Nephron (organoid): Measurements from ENCODE around the gene LRRC19.
A peak's percentile ranks its signal among the peaks of the same experiment; 100 is the strongest.

ENCODE experiments used
- H3K27ac Mint-ChIP-seq, 3 experiments: 2 replicates each; pipeline ENCODE4 v1.8.0; 2020; ENCODE audit warnings: mixed read lengths in 3 of 3, mild to moderate bottlenecking in 2 of 3, moderate library complexity in 1 of 3
- H3K27me3 Mint-ChIP-seq: 2 replicates; pipeline ENCODE4 v1.8.0; 2021; ENCODE audit warnings: low read depth, mild to moderate bottlenecking, moderate library complexity, mixed read lengths
- H3K36me3 Mint-ChIP-seq: 2 replicates; pipeline ENCODE4 v1.8.0; 2020; ENCODE audit warnings: low read depth, mixed read lengths
- H3K4me1 Mint-ChIP-seq: 2 replicates; pipeline ENCODE4 v1.8.0; 2020; ENCODE audit warnings: mixed read lengths
- H3K4me3 Mint-ChIP-seq, 3 experiments: 2 replicates each; pipeline ENCODE4 v1.8.0; 2020; ENCODE audit warnings: mild to moderate bottlenecking in 3 of 3, mixed read lengths in 3 of 3, moderate library complexity in 2 of 3
- H3K9me3 Mint-ChIP-seq: 2 replicates; pipeline ENCODE4 v1.8.0; 2020; ENCODE audit warnings: mixed read lengths
- TF ChIP-seq, protein P1 (sequence below), 3 experiments: fragments of 200-600 bp; sonication (generic); IDR thresholded peaks; one replicate each; pipeline ENCODE4 v1.5.0; 2021; ENCODE audit warnings: antibody characterized with exemption in 3 of 3; ENCODE audit not compliant: unreplicated experiment in 3 of 3

LRRC19 gene

DNA sequence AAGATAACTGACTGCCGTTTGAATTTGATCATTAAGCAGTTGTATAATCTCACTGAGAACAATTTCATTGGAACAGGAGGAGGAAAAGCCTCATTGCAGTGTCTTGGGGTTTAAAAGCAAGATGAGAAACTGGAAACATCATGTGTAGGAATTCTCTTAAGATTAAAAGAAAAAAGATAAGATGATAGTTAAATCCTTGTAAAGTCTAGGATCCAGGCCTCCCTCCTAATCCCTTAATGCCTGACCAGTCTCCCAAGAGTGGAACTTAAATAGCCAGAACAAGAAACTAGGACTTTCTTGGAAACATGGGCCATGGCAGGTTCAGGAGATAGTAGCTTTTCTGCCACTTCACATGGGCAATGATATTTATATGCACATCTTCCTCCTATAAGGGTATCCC lies 37.0 kb upstream of the LRRC19 start:
- no peak overlapping the region for H3K27ac Mint-ChIP-seq

DNA sequence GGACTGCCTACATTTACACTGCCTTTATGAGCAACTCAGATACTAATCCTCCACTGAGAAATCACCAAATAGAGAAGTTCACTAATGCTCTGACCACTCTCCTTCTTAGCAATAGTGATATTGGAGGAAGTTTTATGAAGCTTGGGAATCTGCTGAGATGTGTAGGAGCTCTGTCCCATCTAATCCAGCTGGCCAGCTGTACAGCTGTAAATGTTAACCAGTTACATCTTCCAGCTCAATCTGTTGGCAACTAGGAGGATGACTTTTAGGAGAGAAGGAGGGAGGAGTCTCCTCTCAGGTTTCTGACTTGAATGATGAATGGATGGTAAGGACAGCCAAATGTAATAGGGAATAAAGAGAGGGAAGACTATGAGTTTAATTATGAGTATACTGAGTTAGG lies 36.3 kb upstream of the LRRC19 start:
- peaks cover 8% of the 10 kb centered on the region for H3K36me3 Mint-ChIP-seq
- H3K27ac Mint-ChIP-seq, result peak overlapping the region in 1 of 3 experiments; percentile 4
- no peaks in the 10 kb centered on the region for H3K9me3 Mint-ChIP-seq
- TF ChIP-seq, protein P1, sequence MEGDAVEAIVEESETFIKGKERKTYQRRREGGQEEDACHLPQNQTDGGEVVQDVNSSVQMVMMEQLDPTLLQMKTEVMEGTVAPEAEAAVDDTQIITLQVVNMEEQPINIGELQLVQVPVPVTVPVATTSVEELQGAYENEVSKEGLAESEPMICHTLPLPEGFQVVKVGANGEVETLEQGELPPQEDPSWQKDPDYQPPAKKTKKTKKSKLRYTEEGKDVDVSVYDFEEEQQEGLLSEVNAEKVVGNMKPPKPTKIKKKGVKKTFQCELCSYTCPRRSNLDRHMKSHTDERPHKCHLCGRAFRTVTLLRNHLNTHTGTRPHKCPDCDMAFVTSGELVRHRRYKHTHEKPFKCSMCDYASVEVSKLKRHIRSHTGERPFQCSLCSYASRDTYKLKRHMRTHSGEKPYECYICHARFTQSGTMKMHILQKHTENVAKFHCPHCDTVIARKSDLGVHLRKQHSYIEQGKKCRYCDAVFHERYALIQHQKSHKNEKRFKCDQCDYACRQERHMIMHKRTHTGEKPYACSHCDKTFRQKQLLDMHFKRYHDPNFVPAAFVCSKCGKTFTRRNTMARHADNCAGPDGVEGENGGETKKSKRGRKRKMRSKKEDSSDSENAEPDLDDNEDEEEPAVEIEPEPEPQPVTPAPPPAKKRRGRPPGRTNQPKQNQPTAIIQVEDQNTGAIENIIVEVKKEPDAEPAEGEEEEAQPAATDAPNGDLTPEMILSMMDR (IDR thresholded peaks at IDR 0.05; ENCODE audit: unreplicated experiment in 3 of 3), result no peak
- peaks cover 20% of the 10 kb centered on the region for H3K4me1 Mint-ChIP-seq
- no peaks in the 10 kb centered on the region for H3K27me3 Mint-ChIP-seq
- H3K4me3 Mint-ChIP-seq, result no peak overlapping the region

More for the DNA sequence above, 37.0 kb upstream of the LRRC19 start:
- Mint-ChIP-seq H3K36me3 (peaks cover 4% of the 10 kb centered on the region), H3K4me1 (peaks cover 20% of the 10 kb centered on the region), H3K27me3 (no peaks in the 10 kb centered on the region), H3K9me3 (no peaks in the 10 kb centered on the region), H3K4me3 (no peak overlapping the region)
- TF ChIP-seq, protein P1 (IDR thresholded peaks at IDR 0.05; ENCODE audit: unreplicated experiment in 3 of 3), result no peak

DNA sequence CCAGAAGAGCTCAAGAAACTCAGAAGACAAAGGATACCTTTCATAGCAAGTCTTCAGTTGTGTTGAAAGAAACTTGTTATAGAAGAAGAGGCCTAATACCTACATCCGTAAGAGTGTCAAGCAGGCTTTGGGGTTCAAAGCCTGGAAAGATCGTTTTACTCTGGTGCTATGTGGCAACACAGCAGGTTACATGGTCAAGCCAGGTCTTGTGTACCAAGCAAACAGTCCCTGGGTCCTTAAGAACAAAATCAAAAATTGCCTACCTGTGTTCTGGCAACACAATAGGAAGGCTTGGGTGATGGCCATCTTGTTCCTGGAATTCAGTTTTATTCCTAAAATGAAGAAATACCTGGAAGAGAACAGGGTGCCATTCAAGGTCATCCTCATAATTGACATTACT lies 32.0 kb upstream of the LRRC19 start:
- TF ChIP-seq, protein P1 (IDR thresholded peaks at IDR 0.05; ENCODE audit: unreplicated experiment in 3 of 3), result no peak
- H3K4me3 Mint-ChIP-seq, result no peak overlapping the region

DNA sequence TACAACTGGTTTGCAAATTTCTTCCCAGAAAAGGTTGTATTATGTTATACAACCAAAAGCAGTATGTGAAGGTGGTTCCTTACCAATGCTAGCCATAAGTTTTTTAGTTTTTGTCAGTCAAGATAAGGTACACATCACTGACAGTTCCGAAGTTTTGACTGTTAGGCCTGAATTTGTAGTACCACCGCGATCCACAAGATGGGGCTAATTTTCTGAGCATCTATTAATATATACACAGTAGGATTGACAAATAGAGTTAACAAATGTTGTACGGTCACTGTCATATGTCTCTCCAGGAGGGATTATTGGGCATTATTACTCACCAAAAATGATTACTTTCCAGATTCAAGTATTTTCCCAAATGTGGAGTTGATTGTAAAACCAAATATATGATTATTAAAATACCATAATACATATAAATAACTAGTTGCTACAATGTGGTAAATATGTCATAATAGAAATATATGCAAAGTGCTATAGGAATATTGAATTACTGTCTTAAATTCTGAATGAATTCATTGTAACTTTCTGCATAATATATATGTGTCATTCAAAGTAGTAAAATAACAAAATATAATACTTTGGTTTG lies 28.4 kb upstream of the LRRC19 start:
- no peak overlapping the region for H3K4me3 Mint-ChIP-seq
- H3K9me3 Mint-ChIP-seq, result no peaks in the 10 kb centered on the region
- TF ChIP-seq, protein P1 (IDR thresholded peaks at IDR 0.05; ENCODE audit: unreplicated experiment in 3 of 3), result peak; percentile 79 to 88 (median 80)
- H3K27ac Mint-ChIP-seq, result no peak overlapping the region
- peaks cover 8% of the 10 kb centered on the region for H3K36me3 Mint-ChIP-seq
- no peaks in the 10 kb centered on the region for H3K4me1 Mint-ChIP-seq
- no peaks in the 10 kb centered on the region for H3K27me3 Mint-ChIP-seq

More for the DNA sequence above, 32.0 kb upstream of the LRRC19 start:
- peaks cover 8% of the 10 kb centered on the region for H3K36me3 Mint-ChIP-seq
- H3K4me1 Mint-ChIP-seq, result peaks cover 20% of the 10 kb centered on the region
- H3K27ac Mint-ChIP-seq, result no peak overlapping the region
- H3K9me3 Mint-ChIP-seq, result no peaks in the 10 kb centered on the region
- no peaks in the 10 kb centered on the region for H3K27me3 Mint-ChIP-seq

DNA sequence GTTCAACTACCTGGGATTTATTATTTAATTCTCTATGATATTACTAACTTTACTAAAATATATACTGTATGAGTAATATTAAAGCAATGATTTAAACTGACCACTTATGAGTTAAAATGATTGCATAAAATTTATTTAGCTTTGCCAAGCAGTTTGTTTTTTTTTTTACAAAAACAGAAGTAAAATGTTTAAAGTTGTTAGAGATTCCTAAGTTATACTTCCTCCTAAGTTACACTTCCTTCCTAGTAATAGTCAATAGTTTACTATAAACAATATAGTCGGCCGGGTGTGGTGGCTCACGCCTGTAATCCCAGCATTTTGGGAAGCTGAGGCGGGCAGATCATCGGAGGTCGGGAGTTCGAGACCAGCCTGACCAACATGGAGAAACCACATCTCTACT lies 23.7 kb upstream of the LRRC19 start:
- H3K27ac Mint-ChIP-seq, result no peak overlapping the region
- no peak overlapping the region for H3K4me3 Mint-ChIP-seq
- peaks cover 27% of the 10 kb centered on the region for H3K36me3 Mint-ChIP-seq
- TF ChIP-seq, protein P1 (IDR thresholded peaks at IDR 0.05; ENCODE audit: unreplicated experiment in 3 of 3), result no peak
- peaks cover 13% of the 10 kb centered on the region for H3K9me3 Mint-ChIP-seq
- H3K27me3 Mint-ChIP-seq, result no peaks in the 10 kb centered on the region
- no peaks in the 10 kb centered on the region for H3K4me1 Mint-ChIP-seq

DNA sequence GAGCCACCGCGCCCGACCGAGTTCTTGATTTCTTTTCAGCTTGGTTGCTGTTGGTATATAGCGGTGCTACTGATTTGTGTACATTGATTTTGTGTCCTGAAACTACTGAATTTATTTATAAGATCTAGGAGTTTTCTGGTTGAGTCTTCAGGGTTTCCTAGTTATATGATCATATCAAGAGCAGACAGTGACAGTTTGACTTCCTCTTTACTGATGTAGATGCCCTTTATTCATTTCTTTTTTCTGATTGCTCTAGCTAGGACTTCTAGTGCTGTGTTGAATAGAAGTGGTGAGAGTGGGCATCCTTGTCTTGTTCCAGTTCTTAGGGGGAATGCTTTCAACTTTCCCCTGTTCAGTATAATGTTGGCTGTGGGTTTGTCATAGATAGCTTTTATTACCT lies 17.4 kb upstream of the LRRC19 start:
- H3K4me3 Mint-ChIP-seq, result no peak overlapping the region
- TF ChIP-seq, protein P1 (IDR thresholded peaks at IDR 0.05; ENCODE audit: unreplicated experiment in 3 of 3), result no peak
- H3K9me3 Mint-ChIP-seq, result peaks cover 18% of the 10 kb centered on the region
- peaks cover 72% of the 10 kb centered on the region for H3K36me3 Mint-ChIP-seq
- H3K27ac Mint-ChIP-seq, result no peak overlapping the region
- H3K27me3 Mint-ChIP-seq, result no peaks in the 10 kb centered on the region
- H3K4me1 Mint-ChIP-seq, result no peaks in the 10 kb centered on the region
